ENCODE results near the gene SUMO4. TPM values are rescaled to one million over a fixed set of nuclear protein-coding genes. Genes with fewer than 3 reads are reported as not detected.

SUMO4 gene
- total and polyA plus RNA-seq, 9 of the 15 experiments (the other 6 are each of a cell fraction or from before 2014, with no cell fraction given): 0.20 to 1.9 (median 0.50) TPM; not detected in 2

GRCh38 chr6:149423964-149424440, 23.9 kb downstream of the SUMO4 start:
- FAIRE-seq (no peak), DNase-seq (ENCODE audit: extremely low read depth in 1 of 4, low spot score in 3 of 4) (no peak), ATAC-seq (no peak)
- Histone ChIP-seq H3K79me2 (ENCODE audit: control insufficient read depth, insufficient read depth, low read length) (no peaks in the 10 kb centered on the region), H3K4me1 (replicated peaks in 1 of 2; ENCODE audit: control insufficient read depth in 2 of 2, insufficient read depth in 2 of 2, low read length in 2 of 2) (no peaks in the 10 kb centered on the region), H3K9ac (ENCODE audit: insufficient read depth in 1 of 2, low read depth in 2 of 2, low read length in 2 of 2) (no peak overlapping the region), H3K36me3 (ENCODE audit: control insufficient read depth, insufficient read depth, low read length) (no peaks in the 10 kb centered on the region), H3K4me3 (no peak overlapping the region), H2AFZ (ENCODE audit: low read depth, low read length) (no peak overlapping the region), H3K9me1 (ENCODE audit: control insufficient read depth, insufficient read depth, low read length) (no peaks in the 10 kb centered on the region), H3K27ac (ENCODE audit: extremely low read depth, low read depth, low read length) (no peak overlapping the region), H4K20me1 (replicated peaks; ENCODE audit: control insufficient read depth, insufficient read depth, low read length) (0 out of 2 replicates have a peak, but pooled peaks cover 3% of the 10 kb centered on the region), H3K9me3 (replicated peaks; ENCODE audit: control insufficient read depth, insufficient read depth, low read depth, low read length) (no peaks in the 10 kb centered on the region), H3K4me2 (ENCODE audit: insufficient read depth, low read length) (no peak overlapping the region), H3K27me3 (ENCODE audit: control insufficient read depth in 2 of 2, insufficient read depth in 2 of 2, low read length in 2 of 2) (peaks cover 47 to 76% of the 10 kb centered on the region in 2 experiments)
- CTCF ChIA-PET (ENCODE audit: low intra/inter-chr PET ratio): no interaction called here
- no TSS peak for BruUV-seq (replicated peaks)
- no peak for TF ChIP-seq RBM14 (IDR thresholded peaks at IDR 0.05; ENCODE audit: borderline replicate concordance, insufficient read depth, low read depth, low read length)
- TF ChIP-seq HMG20B (CRISPR knock-in tag; IDR thresholded peaks at IDR 0.05): no peak
- no peak for TF ChIP-seq ZNF655 (CRISPR knock-in tag; IDR thresholded peaks at IDR 0.05)
- no peak for TF ChIP-seq ZFX (CRISPR knock-in tag; IDR thresholded peaks at IDR 0.05)
- no peak for TF ChIP-seq TCF15 (CRISPR knock-in tag; IDR thresholded peaks at IDR 0.05)
- no peak for TF ChIP-seq E2F1 (CRISPR knock-in tag; IDR thresholded peaks at IDR 0.05)
- TF ChIP-seq TSC22D4 (tag; IDR thresholded peaks at IDR 0.05): no peak
- no peak for TF ChIP-seq FUS (optimal IDR thresholded peaks at IDR 0.05; ENCODE audit: low read depth, low read length)
- TF ChIP-seq NFRKB (IDR thresholded peaks at IDR 0.05; ENCODE audit: low read depth): no peak
- TF ChIP-seq GMEB1 (CRISPR knock-in tag; IDR thresholded peaks at IDR 0.05): no peak
- no peak for TF ChIP-seq ELF1 (tag; IDR thresholded peaks at IDR 0.05)
- no peak for TF ChIP-seq TAF1 (IDR thresholded peaks at IDR 0.05; ENCODE audit: control insufficient read depth, extremely low read depth, insufficient read depth, low read length, severe bottlenecking)
- no peak for TF ChIP-seq MAFK (IDR thresholded peaks at IDR 0.05; ENCODE audit: low read length)
- no peak for TF ChIP-seq KDM5B (IDR thresholded peaks at IDR 0.05; ENCODE audit: insufficient replicate concordance, low read depth, low read length)
- POLR2A ChIA-PET: interaction anchor here (0.7 to 1.2 kb wide), 3 partner anchors 9 to 395 kb away, joined by 3 read pairs; no protein-coding TSS in a partner anchor
- intact Hi-C loops (cut with micrococcal nuclease) (no loop called here), in situ Hi-C loops (cut with MboI) (no loop called here)
- WGBS (ENCODE audit: insufficient coverage, low coverage, missing lambda C conversion rate): 11% methylated on average over 7 of the region's 7 CpGs

Data from K562 (cell line).